PC-3 (cell line): Measurements from ENCODE around the gene ENAH. TPM values are rescaled to one million over a fixed set of nuclear protein-coding genes. Genes with fewer than 3 reads are reported as not detected.

Experiments used
- ATAC-seq: fragments of 200-7000 bp; cut with Tn5 transposase; 2 replicates; pipeline ENCODE4 v1.9.1; 2020; ENCODE audit warnings: mild to moderate bottlenecking, moderate library complexity
- BruUV-seq: library from RNA; stranded (reverse); fragments of 400-500 nt; replicated peaks from 2 replicates; lab custom pipeline; 2021; lab: Mats Ljungman, UMichigan
- CTCF ChIA-PET: fragments of 300-600 bp; sonication (Branson Sonifier 250); formaldehyde crosslinking; loops from one replicate; lab custom pipeline; 2022; ENCODE audit warnings: antibody characterized with exemption; lab: Charles Lee
- POLR2A ChIA-PET: fragments of 300-600 bp; sonication (Branson Sonifier 250); formaldehyde crosslinking; loops from one replicate; lab custom pipeline; 2022; ENCODE audit warnings: antibody characterized with exemption; ENCODE audit not compliant: unreplicated experiment; lab: Charles Lee
- DNase-seq: peaks from one replicate; pipeline ENCODE4 v3.0.0-alpha.2; 2015
- H2AFZ ChIP-seq: fragments of 300-600 bp; sonication (generic); 2 replicates; pipeline ENCODE4 v1.6.0; 2016; ENCODE audit warnings: antibody characterized with exemption, low read length
- H3F3A ChIP-seq: fragments of 300-600 bp; sonication (generic); one replicate; pipeline ENCODE4 v1.6.0; 2017; ENCODE audit warnings: antibody characterized with exemption, low read length, control low read depth, mild to moderate bottlenecking; ENCODE audit not compliant: unreplicated experiment
- H3K27ac ChIP-seq: fragments of 300-600 bp; sonication (generic); 2 replicates; pipeline ENCODE4 v1.5.1; 2016; ENCODE audit warnings: mild to moderate bottlenecking, low read length
- H3K27me3 ChIP-seq: fragments of 300-600 bp; sonication (generic); 2 replicates; pipeline ENCODE4 v1.6.1; 2016; ENCODE audit warnings: low read length, mixed read lengths
- H3K36me3 ChIP-seq: fragments of 300-600 bp; sonication (generic); 2 replicates; pipeline ENCODE4 v1.6.1; 2016; ENCODE audit warnings: low read depth, mixed run types, low read length, mixed read lengths
- H3K4me1 ChIP-seq: fragments of 300-600 bp; sonication (generic); 2 replicates; pipeline ENCODE4 v1.5.1; 2016; ENCODE audit warnings: low read length; ENCODE audit not compliant: insufficient read depth
- H3K4me2 ChIP-seq: fragments of 300-600 bp; sonication (generic); 2 replicates; pipeline ENCODE4 v1.6.0; 2016; ENCODE audit warnings: low read length
- H3K4me3 ChIP-seq: fragments of 300-600 bp; sonication (generic); 2 replicates; pipeline ENCODE4 v1.5.1; 2016; ENCODE audit warnings: mild to moderate bottlenecking, low read length, mixed read lengths
- H3K79me2 ChIP-seq: fragments of 300-600 bp; sonication (generic); 2 replicates; pipeline ENCODE4 v1.6.1; 2017; ENCODE audit warnings: low read length, mixed read lengths
- H3K9ac ChIP-seq: fragments of 300-600 bp; sonication (generic); 2 replicates; pipeline ENCODE4 v1.6.0; 2016; ENCODE audit warnings: mild to moderate bottlenecking, low read length
- H3K9me2 ChIP-seq: fragments of 300-600 bp; sonication (generic); replicated peaks from 2 replicates; pipeline ENCODE4 v1.6.1; 2016; ENCODE audit warnings: mixed run types, low read length, mixed read lengths
- H3K9me3 ChIP-seq: fragments of 300-600 bp; sonication (generic); 2 replicates; pipeline ENCODE4 v1.6.1; 2016; ENCODE audit warnings: low read length, mixed read lengths
- H4K20me1 ChIP-seq: fragments of 300-600 bp; sonication (generic); 2 replicates; pipeline ENCODE4 v1.6.1; 2016; ENCODE audit warnings: low read length, mixed read lengths
- CTCF ChIP-seq: fragments of 300-600 bp; sonication (generic); conservative IDR thresholded peaks from 2 replicates; pipeline ENCODE4 v1.5.1; 2017; ENCODE audit warnings: antibody characterized with exemption, low read depth, mild to moderate bottlenecking, low read length
- EZH2 ChIP-seq: fragments of 300-600 bp; sonication (generic); IDR thresholded peaks from one replicate; pipeline ENCODE4 v1.6.1; 2017; ENCODE audit warnings: antibody characterized with exemption, mild to moderate bottlenecking, low read length; ENCODE audit not compliant: unreplicated experiment
- EZH2phosphoT487 ChIP-seq: fragments of 300-600 bp; sonication (generic); IDR thresholded peaks from 2 replicates; pipeline ENCODE4 v1.6.1; 2018; ENCODE audit warnings: mild to moderate bottlenecking, antibody characterized with exemption, low read length, borderline replicate concordance
- intact Hi-C: fragments of 100-400 bp; cut with micrococcal nuclease; formaldehyde crosslinking; loops from 2 replicates; pipeline ENCODE4 v1.9.0; 2023
- total RNA-seq: library from RNA; depleted of rRNA; stranded (reverse); fragments of >200 nt; gene quantifications from 2 replicates; pipeline ENCODE4 v1.2.3, GENCODE V29; 2014

Gene ENAH
- total RNA-seq, 1 experiment from 2014 or later: 96.6 TPM

DNA sequence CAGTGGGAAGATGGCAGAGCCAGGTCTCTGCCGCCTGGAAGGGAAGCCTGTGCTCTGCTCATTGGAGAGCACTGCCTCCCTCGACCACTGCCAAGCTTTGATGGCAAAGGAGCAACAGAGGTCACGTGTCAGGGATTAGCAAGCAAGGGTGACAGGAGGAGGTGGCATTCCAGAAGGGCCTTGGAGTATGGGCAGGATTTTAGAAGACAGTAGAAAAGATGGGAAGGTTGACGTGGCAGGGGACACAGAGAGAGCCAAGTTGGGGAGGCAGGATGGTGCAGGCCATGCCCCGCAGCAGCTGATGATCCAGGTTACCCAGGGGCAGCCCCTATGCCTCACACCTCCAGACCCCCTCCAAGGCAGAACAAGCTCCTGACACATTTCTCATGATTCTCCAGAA lies 203.1 kb downstream of the ENAH start:
- Histone ChIP-seq H3F3A (peaks cover 4% of the 10 kb centered on the region), H3K27me3 (no peaks in the 10 kb centered on the region), H4K20me1 (no peaks in the 10 kb centered on the region), H2AFZ (peak overlapping the region; percentile 44; the same call in 1 of the 2 replicates), H3K79me2 (no peaks in the 10 kb centered on the region), H3K9me2 (no peaks in the 10 kb centered on the region), H3K27ac (peak overlapping the region; percentile 43), H3K4me2 (peak overlapping the region; percentile 61), H3K4me3 (no peak overlapping the region), H3K9me3 (no peaks in the 10 kb centered on the region), H3K9ac (no peak overlapping the region), H3K36me3 (no peaks in the 10 kb centered on the region), H3K4me1 (peaks cover 67% of the 10 kb centered on the region)
- POLR2A ChIA-PET: no interaction called here
- no peak for ATAC-seq
- DNase-seq: no peak
- CTCF ChIA-PET: no interaction called here
- BruUV-seq: no TSS peak
- TF ChIP-seq CTCF: no peak
- TF ChIP-seq EZH2: no peak
- no peak for TF ChIP-seq EZH2phosphoT487
- intact Hi-C loops: no loop called here

- Histone ChIP-seq H3K4me1 (peaks cover 63% of the 10 kb centered on the region), H3K4me2 (peak overlapping the region; percentile 61), H3K9ac (no peak overlapping the region), H4K20me1 (no peaks in the 10 kb centered on the region), H2AFZ (peak overlapping the region; percentile 44; the same call in 1 of the 2 replicates), H3K79me2 (no peaks in the 10 kb centered on the region), H3K27me3 (no peaks in the 10 kb centered on the region), H3K27ac (peak overlapping the region; percentile 43), H3K4me3 (no peak overlapping the region), H3K9me3 (no peaks in the 10 kb centered on the region), H3K9me2 (no peaks in the 10 kb centered on the region), H3K36me3 (no peaks in the 10 kb centered on the region), H3F3A (no peaks in the 10 kb centered on the region)
- ATAC-seq (peak; percentile 91), DNase-seq (peak; percentile 96)
- no peak for TF ChIP-seq EZH2phosphoT487
- TF ChIP-seq CTCF: no peak
- TF ChIP-seq EZH2: no peak
- intact Hi-C loops: no loop called here
- no TSS peak for BruUV-seq
- CTCF ChIA-PET: interaction anchor here (0.5 kb wide), 1 partner anchor 32 kb away, joined by 4 read pairs; no protein-coding TSS in a partner anchor
- POLR2A ChIA-PET: interaction anchor here (0.6 kb wide), 1 partner anchor 14 kb away, joined by 4 read pairs; no protein-coding TSS in a partner anchor
Observed at GRCh38 chr1:225449261-225449660, 203.7 kb downstream of the ENAH start.

- Histone ChIP-seq H3K27me3 (no peaks in the 10 kb centered on the region), H3K9me3 (no peaks in the 10 kb centered on the region), H3K4me3 (no peak overlapping the region), H2AFZ (no peak overlapping the region), H3K79me2 (no peaks in the 10 kb centered on the region), H4K20me1 (no peaks in the 10 kb centered on the region), H3F3A (no peaks in the 10 kb centered on the region), H3K4me1 (peaks cover 54% of the 10 kb centered on the region), H3K9me2 (no peaks in the 10 kb centered on the region), H3K9ac (no peak overlapping the region), H3K4me2 (no peak overlapping the region), H3K27ac (no peak overlapping the region), H3K36me3 (no peaks in the 10 kb centered on the region)
- intact Hi-C loops: no loop called here
- DNase-seq (no peak), ATAC-seq (no peak)
- no TSS peak for BruUV-seq
- POLR2A ChIA-PET: interaction anchor here (0.5 kb wide), 1 partner anchor 20 kb away, joined by 7 read pairs; no protein-coding TSS in a partner anchor
- TF ChIP-seq EZH2: no peak
- CTCF ChIA-PET: no interaction called here
Observed at GRCh38 chr1:225448146-225448805, 204.6 kb downstream of the ENAH start.
